OCI-LY3 (cell line): ENCODE results near the gene ITGB8.

Experiments
- CTCF ChIP-seq: fragments of 200-600, 300-600 bp; sonication (generic); IDR thresholded peaks from 2 replicates; pipeline ENCODE4 v1.5.1; 2014; ENCODE audit warnings: antibody characterized with exemption, low read length, low read depth
- EZH2phosphoT487 ChIP-seq: fragments of 200-600 bp; shearing (Covaris generic); IDR thresholded peaks from 2 replicates; pipeline ENCODE4 v1.6.1; 2018; ENCODE audit warnings: antibody characterized with exemption, mixed run types, low read depth

- TF ChIP-seq CTCF (no peak), EZH2phosphoT487 (no peak)
Measured at GRCh38 chr7:20311743-20312042, 19.0 kb upstream of the ITGB8 start.
